SJSA1 (cell line): Measurements from ENCODE around the gene DRC3. TPM values are rescaled to one million over a fixed set of nuclear protein-coding genes. Genes with fewer than 3 reads are reported as not detected.

Source experiments
- DNase-seq, 2 experiments: peaks; one replicate each; pipeline ENCODE4 v3.0.0-alpha.2; 2015 to 2020; ENCODE audit warnings: low spot score in 2 of 2, low read depth in 1 of 2
- H3K27ac ChIP-seq: fragments of 250-450 bp; sonication (Bioruptor Pico); 2 replicates; pipeline ENCODE4 v1.5.1; 2020; ENCODE audit warnings: mild to moderate bottlenecking, moderate library complexity
- H3K27me3 ChIP-seq: fragments of 250-450 bp; sonication (Bioruptor Pico); replicated peaks from 2 replicates; pipeline ENCODE4 v1.5.1; 2020; ENCODE audit warnings: mild to moderate bottlenecking, moderate library complexity
- H3K36me3 ChIP-seq: fragments of 250-450 bp; sonication (Bioruptor Pico); 2 replicates; pipeline ENCODE4 v1.5.1; 2020; ENCODE audit warnings: mild to moderate bottlenecking
- H3K4me1 ChIP-seq: fragments of 250-450 bp; sonication (Bioruptor Pico); replicated peaks from 2 replicates; pipeline ENCODE4 v1.6.1; 2021; ENCODE audit warnings: mild to moderate bottlenecking
- H3K4me3 ChIP-seq: fragments of 250-450 bp; sonication (Bioruptor Pico); 2 replicates; pipeline ENCODE4 v1.5.1; 2020; ENCODE audit warnings: mild to moderate bottlenecking
- H3K9me3 ChIP-seq: fragments of 250-450 bp; sonication (Bioruptor Pico); replicated peaks from 2 replicates; pipeline ENCODE4 v1.5.1; 2020; ENCODE audit warnings: mild to moderate bottlenecking
- total RNA-seq: library from RNA; depleted of rRNA; stranded (reverse); fragments of >200 nt; shearing (Covaris generic); gene quantifications from 2 replicates; pipeline ENCODE4 v1.2.3, GENCODE V29; 2014

DRC3 gene
- total RNA-seq, 1 experiment from 2014 or later = 1.8 TPM

GRCh38 chr17:18038149-18038850, 65.6 kb downstream of the DRC3 start:
- H3K27me3 ChIP-seq = no peaks in the 10 kb centered on the region
- peaks cover 3% of the 10 kb centered on the region; the same call in 1 of the 2 replicates for H3K36me3 ChIP-seq
- peaks cover 16% of the 10 kb centered on the region for H3K4me1 ChIP-seq
- H3K4me3 ChIP-seq = peak overlapping the region; percentile 65
- H3K9me3 ChIP-seq = no peaks in the 10 kb centered on the region
- no peak for DNase-seq
- no peak overlapping the region for H3K27ac ChIP-seq

GRCh38 chr17:18038861-18039534, 66.3 kb downstream of the DRC3 start, which contains the start of the genes ATPAF2 and GID4:
ATPAF2 (minus strand) TSS chr17:18039168; CDS start chr17:18039013, 155 bp downstream.
GID4 (plus strand) TSS chr17:18039408; CDS start chr17:18039465, 57 bp downstream.
- Histone ChIP-seq H3K4me3 (peak within 1 kb of the TSS; percentile 65), H3K27me3 (no peaks in the 10 kb centered on the region), H3K27ac (no peak within 1 kb of the TSS; the same call in 1 of the 2 replicates), H3K9me3 (no peaks in the 10 kb centered on the region), H3K4me1 (peaks cover 16% of the 10 kb centered on the region), H3K36me3 (peaks cover 3% of the 10 kb centered on the region; the same call in 1 of the 2 replicates)
- peak; percentile 97 to 99 for DNase-seq

- H3K4me3 ChIP-seq = peak overlapping the region; percentile 65
- peaks cover 3% of the 10 kb centered on the region; the same call in 1 of the 2 replicates for H3K36me3 ChIP-seq
- H3K9me3 ChIP-seq = no peaks in the 10 kb centered on the region
- H3K4me1 ChIP-seq = peaks cover 16% of the 10 kb centered on the region
- no peak overlapping the region; the same call in 1 of the 2 replicates for H3K27ac ChIP-seq
- DNase-seq = peak in 1 of 2 experiments; percentile 31
- H3K27me3 ChIP-seq = no peaks in the 10 kb centered on the region
These were observed 67.0 kb downstream of the DRC3 start for GRCh38 chr17:18039535-18040260.

GRCh38 chr17:18040261-18040858, 67.7 kb downstream of the DRC3 start:
- Histone ChIP-seq H3K27me3 (no peaks in the 10 kb centered on the region), H3K9me3 (no peaks in the 10 kb centered on the region), H3K4me3 (peak overlapping the region; percentile 65), H3K4me1 (peaks cover 16% of the 10 kb centered on the region), H3K36me3 (peaks cover 3% of the 10 kb centered on the region; the same call in 1 of the 2 replicates), H3K27ac (no peak overlapping the region)
- DNase-seq = no peak

GRCh38 chr17:18041776-18042175, 69.1 kb downstream of the DRC3 start:
- peaks cover 3% of the 10 kb centered on the region; the same call in 1 of the 2 replicates for H3K36me3 ChIP-seq
- DNase-seq = no peak
- H3K27ac ChIP-seq = no peak overlapping the region
- H3K27me3 ChIP-seq = no peaks in the 10 kb centered on the region
- no peaks in the 10 kb centered on the region for H3K9me3 ChIP-seq
- H3K4me1 ChIP-seq = peaks cover 16% of the 10 kb centered on the region
- H3K4me3 ChIP-seq = no peak overlapping the region

GRCh38 chr17:18042983-18043382, 70.3 kb downstream of the DRC3 start:
- Histone ChIP-seq H3K4me3 (no peak overlapping the region), H3K27me3 (no peaks in the 10 kb centered on the region), H3K27ac (no peak overlapping the region), H3K9me3 (no peaks in the 10 kb centered on the region), H3K4me1 (peaks cover 13% of the 10 kb centered on the region), H3K36me3 (peaks cover 3% of the 10 kb centered on the region; the same call in 1 of the 2 replicates)
- no peak for DNase-seq

GRCh38 chr17:18043491-18043890, 70.8 kb downstream of the DRC3 start:
- Histone ChIP-seq H3K4me3 (no peak overlapping the region), H3K9me3 (no peaks in the 10 kb centered on the region), H3K27ac (no peak overlapping the region), H3K36me3 (peaks cover 3% of the 10 kb centered on the region; the same call in 1 of the 2 replicates), H3K27me3 (no peaks in the 10 kb centered on the region), H3K4me1 (peaks cover 10% of the 10 kb centered on the region)
- DNase-seq = no peak

GRCh38 chr17:18044609-18045008, 71.9 kb downstream of the DRC3 start:
- Histone ChIP-seq H3K27ac (no peak overlapping the region), H3K9me3 (no peaks in the 10 kb centered on the region), H3K36me3 (no peaks in the 10 kb centered on the region), H3K4me3 (no peak overlapping the region), H3K4me1 (peaks cover 9% of the 10 kb centered on the region), H3K27me3 (no peaks in the 10 kb centered on the region)
- DNase-seq = no peak

- Histone ChIP-seq H3K27ac (no peak overlapping the region), H3K4me1 (no peaks in the 10 kb centered on the region), H3K36me3 (no peaks in the 10 kb centered on the region), H3K4me3 (no peak overlapping the region), H3K27me3 (no peaks in the 10 kb centered on the region), H3K9me3 (no peaks in the 10 kb centered on the region)
- no peak for DNase-seq
These were observed 73.2 kb downstream of the DRC3 start for GRCh38 chr17:18045691-18046350.

GRCh38 chr17:18055597-18055996, 82.9 kb downstream of the DRC3 start:
- no peak for DNase-seq
- no peaks in the 10 kb centered on the region; the same call in 1 of the 2 replicates for H3K36me3 ChIP-seq
- H3K27ac ChIP-seq = no peak overlapping the region
- no peaks in the 10 kb centered on the region for H3K27me3 ChIP-seq
- H3K4me3 ChIP-seq = no peak overlapping the region
- no peaks in the 10 kb centered on the region for H3K4me1 ChIP-seq
- H3K9me3 ChIP-seq = no peaks in the 10 kb centered on the region

- no peaks in the 10 kb centered on the region for H3K27me3 ChIP-seq
These were observed 83.6 kb downstream of the DRC3 start for GRCh38 chr17:18056214-18056613.

GRCh38 chr17:18059283-18059682, 86.6 kb downstream of the DRC3 start:
- no peak overlapping the region for H3K4me3 ChIP-seq
- no peaks in the 10 kb centered on the region for H3K4me1 ChIP-seq
- no peaks in the 10 kb centered on the region; the same call in 1 of the 2 replicates for H3K36me3 ChIP-seq
- H3K27me3 ChIP-seq = no peaks in the 10 kb centered on the region
- H3K9me3 ChIP-seq = no peaks in the 10 kb centered on the region
- H3K27ac ChIP-seq = no peak overlapping the region
- no peak for DNase-seq

More at GRCh38 chr17:18056214-18056613, 83.6 kb downstream of the DRC3 start:
- DNase-seq = no peak
- H3K9me3 ChIP-seq = no peaks in the 10 kb centered on the region
- H3K36me3 ChIP-seq = no peaks in the 10 kb centered on the region; the same call in 1 of the 2 replicates
- H3K27ac ChIP-seq = no peak overlapping the region
- no peak overlapping the region for H3K4me3 ChIP-seq
- H3K4me1 ChIP-seq = no peaks in the 10 kb centered on the region

GRCh38 chr17:18064053-18064452, 91.4 kb downstream of the DRC3 start:
- DNase-seq = no peak

More at GRCh38 chr17:18064053-18064452, 91.4 kb downstream of the DRC3 start:
- no peaks in the 10 kb centered on the region for H3K9me3 ChIP-seq
- no peaks in the 10 kb centered on the region for H3K36me3 ChIP-seq
- no peak overlapping the region for H3K27ac ChIP-seq
- H3K27me3 ChIP-seq = no peaks in the 10 kb centered on the region
- H3K4me3 ChIP-seq = no peak overlapping the region
- no peaks in the 10 kb centered on the region for H3K4me1 ChIP-seq
